Measurements from ENCODE around the gene DNM1L. TPM values are rescaled to one million over a fixed set of nuclear protein-coding genes. Genes with fewer than 3 reads are reported as not detected.

DNM1L gene
- total and polyA plus RNA-seq, 10 of the 15 experiments (the other 5 are each of a cell fraction or from before 2014, with no cell fraction given): 23.1 to 201 (median 63.9) TPM

DNA sequence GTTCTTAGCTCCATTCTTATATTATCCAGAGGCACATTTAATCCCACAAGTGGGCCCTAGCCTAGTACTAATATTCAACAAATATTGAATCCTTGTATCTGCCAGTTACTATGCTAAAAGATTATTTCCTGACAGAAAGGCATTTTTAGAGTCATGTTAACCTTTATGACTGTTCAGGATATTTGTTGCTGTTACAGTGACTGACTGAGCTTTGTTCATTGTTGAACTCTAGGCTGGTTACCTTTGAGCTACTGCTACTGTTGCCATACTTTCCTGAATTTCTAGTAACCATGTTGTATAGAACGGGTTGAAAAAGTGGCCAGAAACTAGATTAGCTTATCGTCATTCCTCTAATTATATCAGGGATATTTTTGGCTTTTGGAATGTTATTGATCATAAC lies 29.8 kb downstream of the DNM1L start:
- DNase-seq (ENCODE audit: low read depth, low spot score) (no peak), FAIRE-seq (no peak), ATAC-seq (no peak)
- ChIA-PET POLR2A (no interaction called here), RAD21 (ENCODE audit: unreplicated experiment) (no interaction called here), CTCF (interaction anchor here (1.3 to 3.3 kb wide), 2 partner anchors 46 kb away, joined by 4 to 15 read pairs; partner anchors contain the start of gene YARS2), SMC1A (ENCODE audit: uncharacterized antibody, unreplicated experiment) (interaction anchor here (0.6 to 2.0 kb wide), 6 partner anchors 11 to 343 kb away, joined by 3 to 6 read pairs (median 4); partner anchors contain the start of gene YARS2)
- WGBS (ENCODE audit: insufficient coverage, insufficient replicate concordance, low lambda C conversion rate, missing lambda C conversion rate): 81% methylated on average over 2 of the region's 2 CpGs
- Histone ChIP-seq H3K4me1 (ENCODE audit: control insufficient read depth, insufficient read depth, low read length) (no peaks in the 10 kb centered on the region), H3K79me2 (ENCODE audit: control insufficient read depth, insufficient read depth, low read length) (no peaks in the 10 kb centered on the region), H4K20me1 (ENCODE audit: control insufficient read depth, insufficient read depth) (no peaks in the 10 kb centered on the region), H3K4me2 (ENCODE audit: control insufficient read depth, insufficient read depth) (no peak overlapping the region), H3K27ac (ENCODE audit: control insufficient read depth, insufficient read depth) (no peak overlapping the region), H3K9ac (ENCODE audit: control insufficient read depth, insufficient read depth, low read length) (no peak overlapping the region), H3K27me3 (replicated peaks in 1 of 2; ENCODE audit: control insufficient read depth in 2 of 2, insufficient read depth in 2 of 2, low read length in 1 of 2) (no peaks in the 10 kb centered on the region), H3K4me3 (no peak overlapping the region), H3K36me3 (ENCODE audit: control insufficient read depth in 2 of 2, insufficient read depth in 2 of 2, low read length in 1 of 2) (peaks cover 4 to 25% of the 10 kb centered on the region in 2 experiments), H3K9me3 (replicated peaks; ENCODE audit: control insufficient read depth, insufficient read depth, low read length) (no peaks in the 10 kb centered on the region), H2AFZ (ENCODE audit: control insufficient read depth, low read depth, low read length) (no peak overlapping the region)
- BruUV-seq (replicated peaks): no TSS peak
- TF ChIP-seq LARP7 (IDR thresholded peaks at IDR 0.05): no peak
- TF ChIP-seq ELK1 (IDR thresholded peaks at IDR 0.05; ENCODE audit: low read depth, low read length): no peak
- TF ChIP-seq IKZF2 (IDR thresholded peaks at IDR 0.05): no peak
- TF ChIP-seq FOXM1 (IDR thresholded peaks at IDR 0.05; ENCODE audit: low read depth, low read length): no peak
- no peak for TF ChIP-seq EZH2 (IDR thresholded peaks at IDR 0.05; ENCODE audit: borderline replicate concordance, control insufficient read depth, low read depth, low read length)
- TF ChIP-seq, protein P1, sequence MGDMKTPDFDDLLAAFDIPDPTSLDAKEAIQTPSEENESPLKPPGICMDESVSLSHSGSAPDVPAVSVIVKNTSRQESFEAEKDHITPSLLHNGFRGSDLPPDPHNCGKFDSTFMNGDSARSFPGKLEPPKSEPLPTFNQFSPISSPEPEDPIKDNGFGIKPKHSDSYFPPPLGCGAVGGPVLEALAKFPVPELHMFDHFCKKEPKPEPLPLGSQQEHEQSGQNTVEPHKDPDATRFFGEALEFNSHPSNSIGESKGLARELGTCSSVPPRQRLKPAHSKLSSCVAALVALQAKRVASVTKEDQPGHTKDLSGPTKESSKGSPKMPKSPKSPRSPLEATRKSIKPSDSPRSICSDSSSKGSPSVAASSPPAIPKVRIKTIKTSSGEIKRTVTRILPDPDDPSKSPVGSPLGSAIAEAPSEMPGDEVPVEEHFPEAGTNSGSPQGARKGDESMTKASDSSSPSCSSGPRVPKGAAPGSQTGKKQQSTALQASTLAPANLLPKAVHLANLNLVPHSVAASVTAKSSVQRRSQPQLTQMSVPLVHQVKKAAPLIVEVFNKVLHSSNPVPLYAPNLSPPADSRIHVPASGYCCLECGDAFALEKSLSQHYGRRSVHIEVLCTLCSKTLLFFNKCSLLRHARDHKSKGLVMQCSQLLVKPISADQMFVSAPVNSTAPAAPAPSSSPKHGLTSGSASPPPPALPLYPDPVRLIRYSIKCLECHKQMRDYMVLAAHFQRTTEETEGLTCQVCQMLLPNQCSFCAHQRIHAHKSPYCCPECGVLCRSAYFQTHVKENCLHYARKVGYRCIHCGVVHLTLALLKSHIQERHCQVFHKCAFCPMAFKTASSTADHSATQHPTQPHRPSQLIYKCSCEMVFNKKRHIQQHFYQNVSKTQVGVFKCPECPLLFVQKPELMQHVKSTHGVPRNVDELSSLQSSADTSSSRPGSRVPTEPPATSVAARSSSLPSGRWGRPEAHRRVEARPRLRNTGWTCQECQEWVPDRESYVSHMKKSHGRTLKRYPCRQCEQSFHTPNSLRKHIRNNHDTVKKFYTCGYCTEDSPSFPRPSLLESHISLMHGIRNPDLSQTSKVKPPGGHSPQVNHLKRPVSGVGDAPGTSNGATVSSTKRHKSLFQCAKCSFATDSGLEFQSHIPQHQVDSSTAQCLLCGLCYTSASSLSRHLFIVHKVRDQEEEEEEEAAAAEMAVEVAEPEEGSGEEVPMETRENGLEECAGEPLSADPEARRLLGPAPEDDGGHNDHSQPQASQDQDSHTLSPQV (IDR thresholded peaks at IDR 0.05): no peak
- no peak for TF ChIP-seq NFYB (IDR thresholded peaks at IDR 0.05; ENCODE audit: insufficient read depth, low read depth, low read length)
- intact Hi-C loops (cut with micrococcal nuclease; ENCODE audit: unreplicated experiment): no loop called here
- in situ Hi-C loops (cut with MboI): no loop called here

Data from GM12878 (cell line).